IPS-20b (cell line): Measurements from ENCODE around the gene MS4A8.
"Not testable (repeated sequence)": the region's sequence is repeated elsewhere in the genome, so short reads cannot be mapped to it uniquely, and the experiment has no call there.

Experiments
- H3K27ac ChIP-seq: one replicate; pipeline ENCODE4 v1.5.1; 2013; ENCODE audit warnings: low read length
- H3K27me3 ChIP-seq: 2 replicates; pipeline ENCODE4 v1.6.1; 2013; ENCODE audit warnings: mild to moderate bottlenecking, low read length, inconsistent platforms; ENCODE audit not compliant: insufficient read depth
- H3K36me3 ChIP-seq: 2 replicates; pipeline ENCODE4 v1.6.1; 2013; ENCODE audit warnings: low read depth, mild to moderate bottlenecking, inconsistent platforms, low read length, moderate library complexity; ENCODE audit not compliant: insufficient read depth
- H3K4me1 ChIP-seq: 2 replicates; pipeline ENCODE4 v1.6.1; 2013; ENCODE audit warnings: mild to moderate bottlenecking, control low read depth, inconsistent platforms, low read length, moderate library complexity; ENCODE audit not compliant: insufficient read depth
- H3K4me3 ChIP-seq: 2 replicates; pipeline ENCODE4 v1.5.1; 2013; ENCODE audit warnings: mild to moderate bottlenecking, low read length, inconsistent platforms
- H3K9ac ChIP-seq: 2 replicates; pipeline ENCODE4 v1.6.1; 2013; ENCODE audit warnings: low read depth, mild to moderate bottlenecking, inconsistent platforms, low read length, moderate library complexity
- H3K9me3 ChIP-seq: 2 replicates; pipeline ENCODE4 v1.6.1; 2013; ENCODE audit warnings: mild to moderate bottlenecking, low read depth, low read length, inconsistent platforms; ENCODE audit not compliant: insufficient read depth

Gene MS4A8, protein sequence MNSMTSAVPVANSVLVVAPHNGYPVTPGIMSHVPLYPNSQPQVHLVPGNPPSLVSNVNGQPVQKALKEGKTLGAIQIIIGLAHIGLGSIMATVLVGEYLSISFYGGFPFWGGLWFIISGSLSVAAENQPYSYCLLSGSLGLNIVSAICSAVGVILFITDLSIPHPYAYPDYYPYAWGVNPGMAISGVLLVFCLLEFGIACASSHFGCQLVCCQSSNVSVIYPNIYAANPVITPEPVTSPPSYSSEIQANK

DNA sequence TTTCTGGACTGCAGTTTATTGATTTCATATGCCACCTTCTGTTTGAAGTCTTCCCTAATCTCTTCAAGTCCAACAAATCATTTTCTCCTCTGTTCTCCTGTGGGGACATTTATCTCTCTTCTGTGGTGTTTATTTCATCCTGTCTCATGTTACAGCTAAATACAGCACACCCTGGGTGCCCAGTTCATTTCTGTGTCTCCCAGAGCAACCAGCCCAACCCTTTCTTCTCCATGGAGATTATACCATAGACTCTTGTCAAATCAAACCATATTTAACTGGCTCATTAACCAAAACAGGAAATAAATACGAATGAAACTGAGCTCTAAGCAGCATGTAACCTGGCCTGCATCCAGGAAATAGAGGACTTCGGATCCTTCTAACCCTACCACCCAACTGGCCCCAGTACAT lies at the start of gene MS4A8:
MS4A8 (plus strand) TSS at position 329 of the 408 bp plus-strand sequence. CDS start 1,249 bp downstream, outside the sequence.
- no peaks in the 10 kb centered on the region for H3K9me3 ChIP-seq
- H3K27me3 ChIP-seq: no peaks in the 10 kb centered on the region
- no peak within 1 kb of the TSS for H3K4me3 ChIP-seq
- no peaks in the 10 kb centered on the region for H3K4me1 ChIP-seq
- no peaks in the 10 kb centered on the region for H3K36me3 ChIP-seq
- no peak within 1 kb of the TSS for H3K9ac ChIP-seq
- no peak within 1 kb of the TSS for H3K27ac ChIP-seq

DNA sequence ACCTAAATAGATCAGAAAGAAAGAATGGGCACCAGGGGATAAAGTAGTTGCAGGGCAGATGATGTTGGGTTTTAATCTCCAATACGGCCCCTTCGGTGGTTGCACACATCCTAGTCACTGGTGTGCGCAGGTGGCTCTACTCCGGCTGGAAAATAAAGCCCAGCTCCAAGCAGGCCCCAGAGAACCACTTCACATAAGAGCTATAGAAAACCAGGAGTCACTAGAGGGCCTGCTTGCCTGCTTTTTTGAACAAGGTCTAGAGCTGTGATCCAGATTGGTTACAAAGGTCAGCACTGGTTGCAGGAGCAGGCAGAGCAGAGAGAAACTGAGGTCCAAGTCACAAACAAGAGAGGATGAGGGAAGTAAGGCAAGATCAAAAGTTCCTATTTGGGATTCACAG lies 41.5 kb upstream of the MS4A8 start:
- H3K4me1 ChIP-seq: no peaks in the 10 kb centered on the region
- no peak overlapping the region for H3K4me3 ChIP-seq
- H3K9me3 ChIP-seq: no peaks in the 10 kb centered on the region
- no peak overlapping the region for H3K27ac ChIP-seq
- H3K36me3 ChIP-seq: no peaks in the 10 kb centered on the region
- no peak overlapping the region for H3K9ac ChIP-seq
- H3K27me3 ChIP-seq: no peaks in the 10 kb centered on the region

DNA sequence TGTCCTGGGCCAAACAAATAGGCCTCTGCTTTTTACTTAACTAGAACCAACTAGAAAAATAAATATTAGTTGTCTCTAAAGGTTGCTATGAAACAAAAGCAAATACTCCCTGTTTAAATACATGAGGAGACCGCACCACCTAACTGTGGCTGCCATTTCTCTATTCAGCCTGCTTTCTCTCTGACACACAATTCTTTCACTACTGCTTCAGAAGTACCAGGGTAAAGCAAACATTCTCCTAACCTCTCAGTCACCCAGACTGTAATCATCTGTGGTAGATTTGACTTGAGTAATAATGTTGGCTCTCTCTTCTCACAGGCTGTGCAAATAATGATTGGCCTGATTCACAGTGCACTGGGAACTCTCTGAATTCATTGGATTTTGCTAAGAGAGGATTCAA lies 41.0 kb upstream of the MS4A8 start:
- Histone ChIP-seq H3K4me1 (no peaks in the 10 kb centered on the region), H3K9me3 (no peaks in the 10 kb centered on the region), H3K4me3 (no peak overlapping the region), H3K27me3 (no peaks in the 10 kb centered on the region), H3K36me3 (no peaks in the 10 kb centered on the region), H3K9ac (no peak overlapping the region), H3K27ac (no peak overlapping the region)

GRCh38 chr11:60672255-60672654 lies 27.2 kb upstream of the MS4A8 start:
- no peak overlapping the region for H3K27ac ChIP-seq
- H3K9ac ChIP-seq: no peak overlapping the region

DNA sequence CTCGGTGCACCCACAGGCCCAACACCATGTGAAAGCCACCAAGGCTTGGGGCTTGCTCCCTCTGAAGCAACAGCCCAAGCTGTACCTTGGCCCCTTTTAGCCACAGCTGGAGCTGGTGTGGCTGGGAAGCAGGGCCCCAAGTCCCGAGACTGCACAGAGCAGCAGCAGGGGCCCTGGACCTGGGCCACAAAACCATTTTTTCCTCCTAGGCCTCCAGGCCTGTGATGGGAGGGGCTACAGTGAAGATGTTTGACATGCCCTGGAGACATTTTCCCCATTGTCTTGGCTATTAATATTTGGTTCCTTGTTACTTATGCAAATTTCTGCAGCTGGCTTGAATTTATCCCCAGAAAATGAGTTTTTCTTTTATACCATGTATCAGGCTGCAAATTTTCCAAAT lies 21.2 kb upstream of the MS4A8 start:
- not testable (repeated sequence) for H3K9ac ChIP-seq, H3K4me3 ChIP-seq, H3K4me1 ChIP-seq, H3K27ac ChIP-seq, H3K36me3 ChIP-seq, H3K27me3 ChIP-seq
- peaks cover 59% of the 10 kb centered on the region for H3K9me3 ChIP-seq

More at GRCh38 chr11:60672255-60672654, 27.2 kb upstream of the MS4A8 start:
- Histone ChIP-seq H3K4me1 (no peaks in the 10 kb centered on the region), H3K27me3 (no peaks in the 10 kb centered on the region), H3K4me3 (no peak overlapping the region), H3K9me3 (peaks cover 45% of the 10 kb centered on the region), H3K36me3 (no peaks in the 10 kb centered on the region)

- no peak overlapping the region for H3K4me3 ChIP-seq
- H3K9ac ChIP-seq: no peak overlapping the region
- no peaks in the 10 kb centered on the region for H3K36me3 ChIP-seq
- peaks cover 49% of the 10 kb centered on the region for H3K9me3 ChIP-seq
- no peaks in the 10 kb centered on the region for H3K4me1 ChIP-seq
- H3K27ac ChIP-seq: no peak overlapping the region
- no peaks in the 10 kb centered on the region for H3K27me3 ChIP-seq
These were observed 19.5 kb upstream of the MS4A8 start for GRCh38 chr11:60679879-60680278.

GRCh38 chr11:60680455-60681119 lies 18.8 kb upstream of the MS4A8 start:
- peaks cover 43% of the 10 kb centered on the region for H3K9me3 ChIP-seq
- H3K4me1 ChIP-seq: no peaks in the 10 kb centered on the region
- no peaks in the 10 kb centered on the region for H3K36me3 ChIP-seq
- H3K4me3 ChIP-seq: no peak overlapping the region
- H3K9ac ChIP-seq: no peak overlapping the region
- no peaks in the 10 kb centered on the region for H3K27me3 ChIP-seq
- H3K27ac ChIP-seq: no peak overlapping the region

DNA sequence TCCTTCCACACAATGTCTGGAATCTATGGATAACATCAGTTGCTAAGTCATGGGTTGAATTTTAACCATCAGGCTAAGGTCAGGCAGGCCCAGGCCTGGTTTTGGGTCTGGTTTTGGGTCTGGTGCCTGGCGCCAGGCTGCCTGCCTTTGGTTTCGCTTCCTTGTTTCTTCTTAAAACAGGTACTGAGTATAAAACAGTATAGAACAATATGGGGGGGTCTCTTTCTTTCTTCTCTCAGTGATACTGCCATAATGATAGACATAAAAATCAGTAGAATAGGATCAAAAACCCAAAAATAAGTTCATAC lies 14.9 kb upstream of the MS4A8 start:
- not testable (repeated sequence) for H3K9me3 ChIP-seq, H3K4me1 ChIP-seq, H3K9ac ChIP-seq, H3K27ac ChIP-seq, H3K36me3 ChIP-seq, H3K27me3 ChIP-seq, H3K4me3 ChIP-seq

DNA sequence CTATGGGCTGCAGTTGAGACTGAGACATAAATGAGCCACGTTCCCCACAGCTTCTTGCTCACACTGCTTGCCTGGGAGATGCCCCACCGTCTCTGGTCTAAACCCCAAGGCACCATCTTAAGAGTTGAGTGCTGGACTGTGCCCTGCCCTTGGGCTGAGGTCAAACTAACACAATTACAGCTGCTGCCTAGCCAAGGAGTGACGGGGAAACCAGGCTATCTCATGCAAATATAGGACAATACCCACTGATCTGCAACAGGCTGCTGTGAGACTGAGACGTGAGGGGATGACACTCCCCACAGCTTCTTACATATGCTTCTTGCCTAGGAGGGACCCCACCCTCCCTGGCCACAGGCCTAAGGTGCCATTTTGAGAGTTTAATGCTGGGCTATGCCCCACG lies 7.8 kb upstream of the MS4A8 start:
- Histone ChIP-seq H3K36me3 (no peaks in the 10 kb centered on the region), H3K9me3 (no peaks in the 10 kb centered on the region), H3K4me1 (no peaks in the 10 kb centered on the region), H3K9ac (no peak overlapping the region), H3K27ac (no peak overlapping the region), H3K4me3 (no peak overlapping the region), H3K27me3 (no peaks in the 10 kb centered on the region)

DNA sequence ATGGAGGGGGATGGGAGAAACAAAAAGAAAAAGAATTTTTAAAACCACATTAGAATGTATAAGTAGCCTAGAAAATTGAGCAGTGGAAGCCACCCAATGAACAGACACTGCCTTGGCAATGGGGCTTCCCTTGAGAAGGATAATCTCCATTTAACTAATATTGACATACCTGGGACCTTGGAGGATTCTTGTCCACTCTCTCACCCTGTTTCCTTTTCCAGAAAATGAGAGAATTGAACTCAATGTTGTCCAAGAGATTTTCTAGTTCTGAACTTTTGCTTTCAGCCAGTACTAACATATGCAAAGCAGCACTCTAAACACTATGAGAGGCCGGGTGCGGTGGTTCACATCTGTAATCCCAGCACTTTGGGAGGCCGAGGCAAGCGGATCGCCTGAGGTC lies 524 bp downstream of the MS4A8 start:
- Histone ChIP-seq H3K4me3 (no peak overlapping the region), H3K9me3 (no peaks in the 10 kb centered on the region), H3K9ac (no peak overlapping the region), H3K36me3 (no peaks in the 10 kb centered on the region), H3K4me1 (no peaks in the 10 kb centered on the region), H3K27ac (no peak overlapping the region), H3K27me3 (no peaks in the 10 kb centered on the region)

- H3K4me3 ChIP-seq: no peak overlapping the region
- H3K36me3 ChIP-seq: no peaks in the 10 kb centered on the region
- H3K9me3 ChIP-seq: no peaks in the 10 kb centered on the region
- H3K27ac ChIP-seq: no peak overlapping the region
- no peak overlapping the region for H3K9ac ChIP-seq
- H3K4me1 ChIP-seq: no peaks in the 10 kb centered on the region
- no peaks in the 10 kb centered on the region for H3K27me3 ChIP-seq
These were observed 1.5 kb downstream of the MS4A8 start for GRCh38 chr11:60700689-60701468.

DNA sequence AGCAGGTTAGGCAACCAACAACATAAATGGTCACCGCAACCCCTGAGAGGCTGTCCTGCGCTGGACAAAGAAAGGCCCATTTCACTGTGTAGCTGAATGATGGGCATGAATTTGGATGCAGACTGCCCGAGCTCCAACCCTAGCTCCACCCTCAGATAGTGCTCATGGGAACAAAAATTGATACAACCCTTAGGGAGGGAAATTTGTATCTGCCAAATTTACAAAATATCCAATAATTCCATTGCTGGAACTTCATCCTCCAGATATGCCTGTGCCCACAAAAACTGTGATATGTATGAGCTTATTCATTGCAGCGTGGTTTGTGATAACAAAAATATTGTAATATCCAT lies 2.0 kb downstream of the MS4A8 start:
- no peaks in the 10 kb centered on the region for H3K4me1 ChIP-seq
- H3K36me3 ChIP-seq: no peaks in the 10 kb centered on the region
- H3K27me3 ChIP-seq: no peaks in the 10 kb centered on the region
- H3K27ac ChIP-seq: no peak overlapping the region
- H3K4me3 ChIP-seq: no peak overlapping the region
- no peaks in the 10 kb centered on the region for H3K9me3 ChIP-seq
- no peak overlapping the region for H3K9ac ChIP-seq
